ENCODE data around the gene DENND2A.

Gene DENND2A

GRCh38 chr7:140584195-140584851, 56.3 kb downstream of the DENND2A start:
- H3K27me3 ChIP-seq = peaks cover 4% of the 10 kb centered on the region
- H3K27ac ChIP-seq = no peak overlapping the region
- no peaks in the 10 kb centered on the region for H3K4me1 ChIP-seq (ENCODE audit: control insufficient read depth in 1 of 2, insufficient read depth in 1 of 2, low read depth in 1 of 2, low read length in 1 of 2)
- H3K4me3 ChIP-seq (ENCODE audit: low read depth in 1 of 2, low read length in 1 of 2) = no peak overlapping the region
- H3K9me3 ChIP-seq = no peaks in the 10 kb centered on the region
- TF ChIP-seq CTCF (IDR thresholded peaks at IDR 0.05) = no peak
- H3K36me3 ChIP-seq = no peaks in the 10 kb centered on the region

GRCh38 chr7:140581411-140581810, 59.2 kb downstream of the DENND2A start:
- no peak overlapping the region for H3K27ac ChIP-seq
- no peaks in the 10 kb centered on the region for H3K4me1 ChIP-seq (ENCODE audit: control insufficient read depth in 1 of 2, insufficient read depth in 1 of 2, low read depth in 1 of 2, low read length in 1 of 2)
- H3K4me3 ChIP-seq (ENCODE audit: low read depth in 1 of 2, low read length in 1 of 2) = no peak overlapping the region
- TF ChIP-seq CTCF (IDR thresholded peaks at IDR 0.05) = no peak
- H3K9me3 ChIP-seq = no peaks in the 10 kb centered on the region
- no peaks in the 10 kb centered on the region for H3K27me3 ChIP-seq
- no peaks in the 10 kb centered on the region for H3K36me3 ChIP-seq

GRCh38 chr7:140577651-140578050, 63.0 kb downstream of the DENND2A start:
- Histone ChIP-seq H3K27me3 (peaks cover 12% of the 10 kb centered on the region), H3K4me1 (ENCODE audit: control insufficient read depth in 1 of 2, insufficient read depth in 1 of 2, low read depth in 1 of 2, low read length in 1 of 2) (no peaks in the 10 kb centered on the region), H3K4me3 (ENCODE audit: low read depth in 1 of 2, low read length in 1 of 2) (no peak overlapping the region), H3K9me3 (no peaks in the 10 kb centered on the region), H3K27ac (no peak overlapping the region), H3K36me3 (no peaks in the 10 kb centered on the region)
- no peak for TF ChIP-seq CTCF (IDR thresholded peaks at IDR 0.05)

GRCh38 chr7:140576589-140576988, 64.0 kb downstream of the DENND2A start:
- H3K36me3 ChIP-seq = no peaks in the 10 kb centered on the region
- peaks cover 22% of the 10 kb centered on the region for H3K27me3 ChIP-seq
- H3K27ac ChIP-seq = no peak overlapping the region
- no peaks in the 10 kb centered on the region for H3K9me3 ChIP-seq
- no peak for TF ChIP-seq CTCF (IDR thresholded peaks at IDR 0.05)
- H3K4me1 ChIP-seq (ENCODE audit: control insufficient read depth in 1 of 2, insufficient read depth in 1 of 2, low read depth in 1 of 2, low read length in 1 of 2) = no peaks in the 10 kb centered on the region
- H3K4me3 ChIP-seq (ENCODE audit: low read depth in 1 of 2, low read length in 1 of 2) = no peak overlapping the region

GRCh38 chr7:140571538-140572122, 69.0 kb downstream of the DENND2A start:
- no peaks in the 10 kb centered on the region for H3K4me1 ChIP-seq (ENCODE audit: control insufficient read depth in 1 of 2, insufficient read depth in 1 of 2, low read depth in 1 of 2, low read length in 1 of 2)
- no peaks in the 10 kb centered on the region for H3K9me3 ChIP-seq
- H3K36me3 ChIP-seq = no peaks in the 10 kb centered on the region
- no peak overlapping the region for H3K4me3 ChIP-seq (ENCODE audit: low read depth in 1 of 2, low read length in 1 of 2)
- peaks cover 26% of the 10 kb centered on the region for H3K27me3 ChIP-seq
- no peak overlapping the region for H3K27ac ChIP-seq
- TF ChIP-seq CTCF (IDR thresholded peaks at IDR 0.05) = no peak
